Peyer's patch (tissue), 4 donors: ENCODE data around the gene GUCY2D.
"Not testable (repeated sequence)": the region's sequence is repeated elsewhere in the genome, so short reads cannot be mapped to it uniquely, and the experiment has no call there.

Experiments used
- CTCF ChIP-seq, 6 experiments: fragments of 450-650 bp in 4 of 6; fragments of 200-600 bp in 2 of 6; sonication (generic) in 1 of 6; IDR thresholded peaks; one replicate each; pipeline ENCODE4 v1.5.1; 2017 to 2019; ENCODE audit warnings: antibody characterized with exemption in 6 of 6, mild to moderate bottlenecking in 3 of 6, moderate library complexity in 1 of 6
- POLR2A ChIP-seq, 2 donors: fragments of 450-650 bp; IDR thresholded peaks; one replicate each; pipeline ENCODE4 v1.5.1; 2017; ENCODE audit warnings: antibody characterized with exemption in 2 of 2, mild to moderate bottlenecking in 2 of 2, moderate library complexity in 2 of 2

- TF ChIP-seq CTCF, POLR2A (IDR thresholded peaks at IDR 0.05): not testable (repeated sequence)
Measured at GRCh38 chr17:8061851-8062250, 59.4 kb downstream of the GUCY2D start.
